Measurements from ENCODE around the gene ZFHX3. TPM values are rescaled to one million over a fixed set of nuclear protein-coding genes. Genes with fewer than 3 reads are reported as not detected.

ZFHX3 gene
- total and polyA plus RNA-seq, 2 of the 8 experiments (the other 6 are each of a cell fraction or from before 2014, with no cell fraction given): 0.08 to 0.99 TPM

DNA sequence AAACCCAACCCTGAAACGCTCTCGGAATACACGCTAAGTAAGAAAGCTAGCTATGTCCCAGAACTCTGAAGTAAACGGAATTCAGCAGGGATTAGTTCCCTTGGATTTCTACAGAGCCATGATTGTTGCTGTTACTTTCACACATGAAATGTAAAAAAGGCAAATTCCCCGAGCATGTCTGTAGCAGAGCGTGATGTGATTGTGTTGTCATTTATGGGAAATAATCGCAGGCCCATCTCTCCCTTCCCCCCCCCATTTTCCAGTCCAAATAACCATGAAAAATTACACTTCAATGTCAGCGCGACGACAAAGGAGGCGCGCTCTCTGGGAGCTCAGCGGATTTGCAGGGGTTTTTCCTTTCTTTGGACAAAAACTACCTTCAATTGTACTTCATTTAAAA is 209.0 kb downstream of the ZFHX3 start:
- Histone ChIP-seq H3K4me2 (ENCODE audit: insufficient read depth in 1 of 2, low read depth in 2 of 2, low read length in 2 of 2) (no peak overlapping the region), H3K27ac (ENCODE audit: low read depth, low read length) (no peak overlapping the region), H3K23me2 (ENCODE audit: low read depth, low read length) (no peaks in the 10 kb centered on the region), H3K9me3 (ENCODE audit: insufficient read depth in 2 of 2, low read depth in 1 of 2, low read length in 1 of 2) (no peaks in the 10 kb centered on the region), H3K4me3 (ENCODE audit: extremely low read depth in 1 of 4, insufficient read depth in 2 of 4, low read depth in 3 of 4, low read length in 4 of 4) (no peak overlapping the region), H2BK15ac (ENCODE audit: low read length) (no peak overlapping the region), H2BK20ac (ENCODE audit: low read length) (no peak overlapping the region), H4K91ac (replicated peaks; ENCODE audit: insufficient read length, low read length) (no peak overlapping the region), H2AFZ (ENCODE audit: low read length) (no peak overlapping the region), H2BK12ac (ENCODE audit: low read depth, low read length) (no peak overlapping the region), H4K20me1 (replicated peaks in 1 of 2; ENCODE audit: control insufficient read depth in 1 of 2, insufficient read depth in 2 of 2, low read length in 2 of 2) (peaks cover 0 to 1% of the 10 kb centered on the region in 2 experiments), H4K5ac (ENCODE audit: insufficient read length, low read depth, low read length) (no peak overlapping the region), H3K4ac (replicated peaks; ENCODE audit: insufficient read length, low read depth, low read length) (no peak overlapping the region), H3K79me2 (ENCODE audit: control insufficient read depth in 1 of 2, insufficient read depth in 2 of 2, low read length in 2 of 2) (no peaks in the 10 kb centered on the region), H3K23ac (ENCODE audit: insufficient read length) (no peak overlapping the region), H3K14ac (ENCODE audit: insufficient read length) (no peak overlapping the region), H3K27me3 (replicated peaks in 1 of 4; ENCODE audit: control insufficient read depth in 3 of 4, extremely low read depth in 1 of 4, insufficient read depth in 3 of 4, low read length in 3 of 4) (no peaks in the 10 kb centered on the region), H3K56ac (replicated peaks; ENCODE audit: insufficient read length, low read depth, low read length) (no peak overlapping the region), H3K4me1 (replicated peaks in 1 of 4; ENCODE audit: control insufficient read depth in 3 of 4, insufficient read depth in 4 of 4, low read length in 3 of 4) (peaks cover 0 to 3% (median 0%) of the 10 kb centered on the region in 4 experiments; a peak in 1 of 7 replicates), H2BK120ac (replicated peaks; ENCODE audit: low read depth, low read length) (no peak overlapping the region), H3K18ac (ENCODE audit: extremely low read depth, low read length) (no peak overlapping the region), H2BK5ac (ENCODE audit: low read depth, low read length) (no peak overlapping the region), H2AK5ac (ENCODE audit: low read depth, low read length) (no peak overlapping the region), H3K36me3 (ENCODE audit: control insufficient read depth in 2 of 4, insufficient read depth in 4 of 4, low read length in 3 of 4) (no peaks in the 10 kb centered on the region), H3K9ac (replicated peaks in 1 of 4; ENCODE audit: extremely low read depth in 1 of 4, low read depth in 3 of 4, low read length in 3 of 4) (no peak overlapping the region; a peak in 1 of 7 replicates), H4K8ac (ENCODE audit: extremely low read depth, insufficient read depth, low read length) (no peak overlapping the region), H3K79me1 (ENCODE audit: low read depth, low read length) (no peaks in the 10 kb centered on the region)
- ChIA-PET CTCF (ENCODE audit: partially characterized antibody) (interaction anchor here (0.7 to 20.6 kb wide), 3 partner anchors 17 to 992 kb away, joined by 3 to 376 read pairs (median 3); no protein-coding TSS in a partner anchor), POLR2A (ENCODE audit: partially characterized antibody) (interaction anchor here (0.7 to 0.8 kb wide), 2 partner anchors 10 to 18 kb away, joined by 3 read pairs; no protein-coding TSS in a partner anchor)
- FAIRE-seq (no peak), DNase-seq (ENCODE audit: low read depth in 1 of 2, low spot score in 2 of 2) (no peak)
- 91% methylated on average over 13 of the region's 13 CpGs; no CpG with 5 or more reads in 1 of the 2 experiments for WGBS, 2 experiments (ENCODE audit: extremely low coverage in 1 of 2, insufficient coverage in 1 of 2, insufficient read length in 1 of 2, insufficient replicate concordance in 2 of 2, low coverage in 1 of 2, low lambda C conversion rate in 2 of 2, missing lambda C conversion rate in 1 of 2)
- no peak for TF ChIP-seq CEBPB (IDR thresholded peaks at IDR 0.05; ENCODE audit: low read depth, low read length)
